GM23248 (cell line): ENCODE measurements around the gene MCTP2. TPM values are rescaled to one million over a fixed set of nuclear protein-coding genes. Genes with fewer than 3 reads are reported as not detected.

ENCODE experiments used
- DNase-seq: peaks from one replicate; pipeline ENCODE4 v3.0.0-alpha.2; 2015
- H2AFZ ChIP-seq: fragments of 200-600 bp; sonication (generic); 2 replicates; pipeline ENCODE4 v1.6.1; 2016; ENCODE audit warnings: antibody characterized with exemption
- H3F3A ChIP-seq: fragments of 200-600 bp; sonication (generic); 2 replicates; pipeline ENCODE4 v1.6.1; 2016; ENCODE audit warnings: mild to moderate bottlenecking, antibody characterized with exemption, mixed run types; ENCODE audit not compliant: insufficient read depth
- H3K27ac ChIP-seq: fragments of 200-600 bp; sonication (generic); 2 replicates; pipeline ENCODE4 v1.5.1; 2016; ENCODE audit warnings: mild to moderate bottlenecking
- H3K27me3 ChIP-seq: fragments of 200-600 bp; sonication (generic); replicated peaks from 2 replicates; pipeline ENCODE4 v1.6.1; 2016; ENCODE audit warnings: mild to moderate bottlenecking; ENCODE audit not compliant: insufficient read depth
- H3K36me3 ChIP-seq: fragments of 200-600 bp; sonication (generic); 2 replicates; pipeline ENCODE4 v1.6.1; 2016; ENCODE audit warnings: low read depth, mild to moderate bottlenecking
- H3K4me1 ChIP-seq: fragments of 200-600 bp; sonication (generic); 2 replicates; pipeline ENCODE4 v1.6.1; 2016; ENCODE audit warnings: mild to moderate bottlenecking; ENCODE audit not compliant: insufficient read depth
- H3K4me2 ChIP-seq: fragments of 200-600 bp; sonication (generic); one replicate; pipeline ENCODE4 v1.6.1; 2016; ENCODE audit warnings: mild to moderate bottlenecking; ENCODE audit not compliant: unreplicated experiment
- H3K4me3 ChIP-seq: fragments of 200-600 bp; sonication (generic); 2 replicates; pipeline ENCODE4 v1.5.1; 2016; ENCODE audit warnings: mild to moderate bottlenecking
- H3K79me2 ChIP-seq: fragments of 200-600 bp; sonication (generic); 2 replicates; pipeline ENCODE4 v1.6.1; 2016; ENCODE audit warnings: mild to moderate bottlenecking; ENCODE audit not compliant: insufficient read depth
- H3K9ac ChIP-seq: fragments of 200-600 bp; sonication (generic); 2 replicates; pipeline ENCODE4 v1.6.1; 2016; ENCODE audit warnings: mild to moderate bottlenecking
- H3K9me2 ChIP-seq: fragments of 200-600 bp; sonication (generic); 2 replicates; pipeline ENCODE4 v1.6.1; 2016; ENCODE audit warnings: mixed run types, mild to moderate bottlenecking, moderate library complexity; ENCODE audit not compliant: insufficient read depth
- H3K9me3 ChIP-seq: fragments of 200-600 bp; sonication (generic); one replicate; pipeline ENCODE4 v1.6.1; 2017; ENCODE audit warnings: low read depth
- H4K20me1 ChIP-seq: fragments of 200-600 bp; sonication (generic); 2 replicates; pipeline ENCODE4 v1.6.0; 2016; ENCODE audit not compliant: insufficient read depth
- EZH2 ChIP-seq: fragments of 200-600 bp; sonication (generic); IDR thresholded peaks from 2 replicates; pipeline ENCODE4 v1.6.1; 2018; ENCODE audit warnings: antibody characterized with exemption, mild to moderate bottlenecking; ENCODE audit not compliant: insufficient read depth, poor library complexity, severe bottlenecking
- EZH2phosphoT487 ChIP-seq: fragments of 200-600 bp; sonication (generic); IDR thresholded peaks from 2 replicates; pipeline ENCODE4 v1.6.1; 2018; ENCODE audit warnings: antibody characterized with exemption, moderate library complexity, mild to moderate bottlenecking, low read depth; ENCODE audit not compliant: insufficient read depth
- WGBS, 2 experiments: methylation state at CpG; one replicate each; pipeline ENCODE4 v1.1.6; 2015 to 2017; ENCODE audit warnings: low lambda C conversion rate in 2 of 2, low coverage in 1 of 2; ENCODE audit errors: missing lambda C conversion rate in 2 of 2; 5-methylcytosine and 5-hydroxymethylcytosine counted together
- in situ Hi-C: fragments of 300-500 bp; cut with MboI; formaldehyde crosslinking; loops from 2 replicates; pipeline ENCODE4 v1.15.0; 2020
- polyA plus RNA-seq: library from polyadenylated mRNA; unstranded; fragments of >200 nt; fragmentation: Nextera tagmentation; extraction: Ambion mirVana; gene quantifications from 2 replicates; pipeline ENCODE4 v1.2.1, GENCODE V29; 2016
- total RNA-seq: library from RNA; depleted of rRNA; stranded (reverse); fragments of >200 nt; shearing (Covaris generic); gene quantifications from 2 replicates; pipeline ENCODE4 v1.2.3, GENCODE V29; 2014

Gene MCTP2
- total and polyA plus RNA-seq, 2 experiments from 2014 or later, result 0.70 to 0.97 TPM

GRCh38 chr15:94286583-94286982 lies 55.2 kb downstream of the MCTP2 start:
- H3K9me3 ChIP-seq, result no peaks in the 10 kb centered on the region
- H3K27ac ChIP-seq, result no peak overlapping the region
- WGBS, 2 experiments, result 14 to 19% methylated on average over 3 of the region's 3 CpGs
- no peaks in the 10 kb centered on the region for H3K4me1 ChIP-seq
- H3K27me3 ChIP-seq, result no peaks in the 10 kb centered on the region
- no peaks in the 10 kb centered on the region for H3F3A ChIP-seq
- H3K79me2 ChIP-seq, result no peaks in the 10 kb centered on the region
- H3K4me2 ChIP-seq, result no peak overlapping the region
- H2AFZ ChIP-seq, result no peak overlapping the region
- TF ChIP-seq EZH2, result no peak
- no peak for TF ChIP-seq EZH2phosphoT487
- H3K4me3 ChIP-seq, result no peak overlapping the region
- no peaks in the 10 kb centered on the region for H3K9me2 ChIP-seq
- in situ Hi-C loops, result no loop called here
- H3K9ac ChIP-seq, result no peak overlapping the region
- no peak for DNase-seq
- no peaks in the 10 kb centered on the region for H3K36me3 ChIP-seq
- no peaks in the 10 kb centered on the region for H4K20me1 ChIP-seq

DNA sequence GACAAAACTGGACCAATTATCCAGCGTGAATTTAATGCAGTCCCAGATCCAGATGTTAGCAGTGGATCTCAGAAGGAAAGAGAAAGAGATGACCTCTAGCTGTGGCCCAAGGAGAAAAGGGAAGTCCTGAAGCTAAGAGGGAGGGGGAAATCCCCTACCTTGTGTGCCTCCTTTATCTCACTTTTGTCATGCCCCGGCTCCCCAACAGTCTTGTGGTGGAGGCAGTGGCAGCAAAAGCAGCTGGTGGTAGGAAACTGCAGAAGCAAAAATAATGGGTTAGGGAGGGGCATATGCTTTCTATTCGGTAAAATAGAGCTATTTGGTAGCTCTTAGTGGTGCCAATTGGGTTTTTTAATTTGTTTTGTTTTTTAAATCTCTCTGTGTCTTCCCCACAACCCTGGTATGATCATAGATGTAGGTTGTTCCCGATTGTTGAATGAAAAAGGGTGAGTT lies 56.5 kb downstream of the MCTP2 start:
- Histone ChIP-seq H3K9me2 (no peaks in the 10 kb centered on the region), H3K79me2 (no peaks in the 10 kb centered on the region), H3K27me3 (no peaks in the 10 kb centered on the region), H3K4me3 (no peak overlapping the region), H3F3A (no peaks in the 10 kb centered on the region), H3K9ac (no peak overlapping the region), H3K9me3 (no peaks in the 10 kb centered on the region), H2AFZ (no peak overlapping the region), H3K4me2 (no peak overlapping the region), H3K4me1 (no peaks in the 10 kb centered on the region), H3K36me3 (no peaks in the 10 kb centered on the region), H4K20me1 (no peaks in the 10 kb centered on the region), H3K27ac (no peak overlapping the region)
- DNase-seq, result no peak
- TF ChIP-seq EZH2phosphoT487, result no peak
- TF ChIP-seq EZH2, result no peak
- in situ Hi-C loops, result no loop called here
- WGBS, 2 experiments, result 40 to 43% methylated on average over 4 of the region's 4 CpGs

DNA sequence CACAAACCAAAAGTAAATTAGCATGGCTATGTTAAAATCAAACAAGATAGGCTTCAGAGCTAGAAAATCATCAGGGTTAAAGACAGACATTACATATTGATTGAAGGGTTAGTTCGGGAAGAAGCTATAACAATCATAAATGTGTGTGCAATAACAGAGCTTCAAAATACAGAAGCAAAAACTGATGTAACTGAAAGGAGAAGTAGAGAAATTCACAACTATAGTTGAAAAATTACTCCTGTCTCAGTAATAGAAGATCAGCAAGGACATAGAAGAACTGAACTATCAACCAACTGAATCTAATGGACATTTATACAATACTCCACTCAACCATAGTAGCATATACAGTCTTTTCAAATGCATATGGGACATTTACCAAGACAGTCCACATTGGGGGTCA lies 59.4 kb downstream of the MCTP2 start:
- no peak for DNase-seq
- Histone ChIP-seq H2AFZ (no peak overlapping the region), H3K27ac (no peak overlapping the region), H3K9me3 (no peaks in the 10 kb centered on the region), H3F3A (no peaks in the 10 kb centered on the region), H3K36me3 (no peaks in the 10 kb centered on the region), H3K27me3 (no peaks in the 10 kb centered on the region), H3K4me3 (no peak overlapping the region), H4K20me1 (no peaks in the 10 kb centered on the region), H3K4me1 (no peaks in the 10 kb centered on the region), H3K79me2 (no peaks in the 10 kb centered on the region), H3K9me2 (no peaks in the 10 kb centered on the region), H3K9ac (no peak overlapping the region), H3K4me2 (no peak overlapping the region)
- WGBS, 2 experiments, result 52 to 56% methylated on average over 1 of the region's 1 CpG
- TF ChIP-seq EZH2phosphoT487 (no peak), EZH2 (no peak)
- in situ Hi-C loops, result no loop called here

DNA sequence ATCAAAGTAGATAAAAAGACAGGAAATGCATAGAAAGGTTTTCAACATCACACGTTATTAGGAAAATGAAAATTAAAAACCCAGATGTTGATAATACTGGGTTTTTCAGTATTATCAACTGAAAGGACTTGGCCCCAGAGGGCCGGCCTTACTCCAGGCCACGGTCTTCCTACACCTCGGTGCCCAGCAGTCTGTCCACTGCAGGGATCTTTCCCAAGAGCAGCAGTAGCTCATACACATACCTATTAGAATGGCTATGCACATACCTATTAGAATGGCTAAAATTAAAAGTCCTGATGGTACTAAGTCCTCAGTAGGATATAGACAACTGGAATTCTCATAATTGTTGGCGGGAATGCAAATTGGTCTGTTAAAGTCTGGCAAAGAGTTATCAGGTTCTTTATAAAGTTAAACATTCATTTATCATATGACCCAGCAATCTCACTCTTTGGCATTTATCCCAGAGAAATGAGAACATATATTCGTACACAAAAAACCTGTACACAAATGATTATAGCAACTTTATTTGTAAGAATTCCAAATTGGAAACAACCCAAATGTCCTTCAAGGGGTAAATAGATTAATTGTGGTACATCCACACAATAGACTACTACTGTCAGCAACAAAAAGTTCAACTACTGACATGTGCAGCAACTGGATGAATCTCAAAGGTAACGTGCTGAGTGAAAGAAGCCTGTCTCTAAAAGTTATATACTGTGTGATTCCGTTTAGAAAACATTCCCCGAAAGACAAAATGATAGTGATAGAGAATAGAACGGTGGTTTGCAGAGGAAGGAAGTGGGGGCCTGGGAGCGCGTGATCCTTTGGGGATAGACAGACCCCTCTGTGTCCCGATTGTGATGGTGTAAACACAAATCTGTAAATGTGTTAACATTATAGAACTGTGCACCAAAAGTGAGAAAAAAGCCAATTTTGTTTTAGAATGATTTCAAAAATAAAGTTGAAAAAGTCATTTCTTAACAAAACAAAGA lies 62.3 kb downstream of the MCTP2 start:
- no peak overlapping the region for H3K27ac ChIP-seq
- DNase-seq, result no peak
- no peak overlapping the region for H2AFZ ChIP-seq
- no peaks in the 10 kb centered on the region for H3K36me3 ChIP-seq
- no peak overlapping the region for H3K4me3 ChIP-seq
- WGBS, 2 experiments, result 71 to 73% methylated on average over 13 of the region's 13 CpGs
- TF ChIP-seq EZH2 (no peak), EZH2phosphoT487 (no peak)
- no peaks in the 10 kb centered on the region for H3K4me1 ChIP-seq
- H3K9me2 ChIP-seq, result no peaks in the 10 kb centered on the region
- H3K27me3 ChIP-seq, result no peaks in the 10 kb centered on the region
- no peak overlapping the region for H3K4me2 ChIP-seq
- no peaks in the 10 kb centered on the region for H4K20me1 ChIP-seq
- no peaks in the 10 kb centered on the region for H3F3A ChIP-seq
- H3K9ac ChIP-seq, result no peak overlapping the region
- no peaks in the 10 kb centered on the region for H3K9me3 ChIP-seq
- in situ Hi-C loops, result no loop called here
- no peaks in the 10 kb centered on the region for H3K79me2 ChIP-seq
